Measurements from ENCODE around the gene GEMIN8.

The GEMIN8 gene

DNA sequence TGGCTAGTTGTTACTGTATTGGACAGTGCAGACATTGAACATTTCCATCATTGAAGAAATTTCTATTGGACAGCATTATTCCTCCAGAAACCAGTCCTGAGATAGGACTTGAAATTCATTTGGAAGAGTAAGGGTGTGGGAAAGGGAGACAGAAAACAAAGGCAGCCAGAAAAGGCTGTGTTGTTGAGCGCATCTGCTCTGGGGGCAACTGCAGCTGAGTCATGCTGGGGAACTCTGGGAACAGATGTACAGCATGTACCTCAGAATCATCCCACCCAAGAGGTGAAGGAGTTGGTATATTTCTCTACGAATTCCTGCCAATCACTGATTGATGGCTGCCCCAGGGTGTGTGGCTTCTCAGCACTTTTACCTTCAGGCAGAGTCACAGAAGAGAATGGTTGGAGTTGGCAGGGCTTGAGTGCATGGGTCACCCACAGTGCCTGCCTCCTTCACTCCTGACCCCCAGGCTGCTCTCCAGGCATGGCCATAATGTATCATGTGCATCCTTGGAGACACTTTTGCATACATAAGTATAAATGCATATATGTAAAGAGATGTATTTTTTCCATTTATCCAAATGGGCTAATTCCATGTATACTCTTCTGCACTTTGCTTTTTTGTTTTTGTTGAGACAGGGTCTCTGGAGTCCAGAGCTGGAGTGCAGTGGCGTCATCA lies 39.4 kb downstream of the GEMIN8 start:
- H3K4me3 ChIP-seq (ENCODE audit: low read length in 2 of 2): no peak overlapping the region
- no peak overlapping the region for H3K9ac ChIP-seq (ENCODE audit: low read length in 2 of 2)
- H3K9me3 ChIP-seq (ENCODE audit: control insufficient read depth in 2 of 2, low read length in 2 of 2): no peaks in the 10 kb centered on the region
- H3K4me1 ChIP-seq (ENCODE audit: control insufficient read depth, insufficient read depth, low read length): no peaks in the 10 kb centered on the region
- H3K27me3 ChIP-seq (ENCODE audit: control insufficient read depth in 1 of 2, insufficient read depth in 2 of 2, low read length in 2 of 2): peaks cover 0 to 10% of the 10 kb centered on the region in 2 donors
- H3K27ac ChIP-seq (ENCODE audit: low read length): no peak overlapping the region
- no peaks in the 10 kb centered on the region for H3K36me3 ChIP-seq (ENCODE audit: control insufficient read depth in 2 of 2, insufficient read depth in 2 of 2, low read length in 2 of 2)

DNA sequence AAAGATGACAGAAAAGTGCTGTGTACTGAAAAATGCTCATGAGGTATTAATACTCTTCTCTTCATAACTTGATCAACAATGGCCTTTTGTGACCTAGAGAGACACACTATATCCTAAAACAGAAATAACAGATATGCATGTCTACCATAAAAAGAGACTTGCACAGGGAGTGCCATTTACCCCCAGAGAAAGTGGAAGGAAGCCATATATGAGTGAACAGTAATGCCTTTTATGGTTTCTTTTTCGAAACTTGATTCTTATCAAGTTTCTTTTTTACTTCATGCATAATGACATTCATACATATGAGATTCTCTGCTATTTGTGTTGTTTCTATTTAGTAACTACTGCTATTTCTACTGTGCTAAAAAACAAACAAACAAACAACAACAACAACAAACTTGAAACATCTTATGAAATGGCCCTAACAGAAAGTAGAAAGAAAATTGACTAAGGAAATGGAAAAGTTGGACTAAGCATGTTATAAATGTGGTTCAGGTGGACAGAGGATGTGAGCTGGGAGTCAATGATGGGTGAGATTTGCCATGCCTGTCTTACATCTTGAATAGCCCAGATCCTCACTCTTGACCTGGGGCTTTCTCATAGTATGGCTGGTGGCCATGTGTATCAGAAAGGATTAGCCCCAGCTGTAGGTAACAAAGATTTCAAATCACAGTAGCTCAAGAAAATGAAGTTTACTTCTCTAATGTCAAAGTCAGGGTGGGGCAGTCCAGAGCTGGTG lies 43.8 kb downstream of the GEMIN8 start:
- peaks cover 0 to 8% of the 10 kb centered on the region in 2 donors for H3K27me3 ChIP-seq (ENCODE audit: control insufficient read depth in 1 of 2, insufficient read depth in 2 of 2, low read length in 2 of 2)

DNA sequence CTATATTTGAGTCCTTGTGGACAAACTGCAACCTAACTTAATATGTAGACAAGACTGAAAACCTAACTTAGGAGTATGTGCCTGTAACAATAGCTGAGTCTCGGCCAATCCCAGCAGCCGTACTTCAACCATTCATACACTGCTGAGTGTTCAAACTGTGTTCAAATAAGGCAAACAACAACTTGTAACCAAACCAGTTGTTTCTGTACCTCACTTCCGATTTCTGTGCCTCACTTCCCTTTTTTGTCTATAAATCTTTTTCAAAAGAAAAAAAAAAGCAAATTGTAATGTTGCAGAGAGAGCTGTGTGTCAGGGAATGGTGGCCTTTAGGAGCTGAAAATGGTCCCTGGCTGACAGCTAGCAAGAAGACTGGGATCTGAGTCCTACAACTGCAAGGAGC lies 46.0 kb downstream of the GEMIN8 start:
- Histone ChIP-seq H3K4me1 (ENCODE audit: control insufficient read depth, insufficient read depth, low read length) (no peaks in the 10 kb centered on the region), H3K27me3 (ENCODE audit: control insufficient read depth in 1 of 2, insufficient read depth in 2 of 2, low read length in 2 of 2) (peaks cover 0 to 6% of the 10 kb centered on the region in 2 donors), H3K4me3 (ENCODE audit: low read length in 2 of 2) (no peak overlapping the region), H3K9me3 (ENCODE audit: control insufficient read depth in 2 of 2, low read length in 2 of 2) (peaks cover 0 to 3% of the 10 kb centered on the region in 2 donors), H3K36me3 (ENCODE audit: control insufficient read depth in 2 of 2, insufficient read depth in 2 of 2, low read length in 2 of 2) (no peaks in the 10 kb centered on the region), H3K9ac (ENCODE audit: low read length in 2 of 2) (no peak overlapping the region), H3K27ac (ENCODE audit: low read length) (no peak overlapping the region)

More for the DNA sequence above, 43.8 kb downstream of the GEMIN8 start:
- Histone ChIP-seq H3K4me1 (ENCODE audit: control insufficient read depth, insufficient read depth, low read length) (no peaks in the 10 kb centered on the region), H3K4me3 (ENCODE audit: low read length in 2 of 2) (no peak overlapping the region), H3K27ac (ENCODE audit: low read length) (no peak overlapping the region), H3K9me3 (ENCODE audit: control insufficient read depth in 2 of 2, low read length in 2 of 2) (peaks cover 0 to 3% of the 10 kb centered on the region in 2 donors), H3K36me3 (ENCODE audit: control insufficient read depth in 2 of 2, insufficient read depth in 2 of 2, low read length in 2 of 2) (no peaks in the 10 kb centered on the region), H3K9ac (ENCODE audit: low read length in 2 of 2) (no peak overlapping the region)

- Histone ChIP-seq H3K4me3 (ENCODE audit: low read length in 2 of 2) (no peak overlapping the region), H3K36me3 (ENCODE audit: control insufficient read depth in 2 of 2, insufficient read depth in 2 of 2, low read length in 2 of 2) (no peaks in the 10 kb centered on the region), H3K27ac (ENCODE audit: low read length) (no peak overlapping the region), H3K4me1 (ENCODE audit: control insufficient read depth, insufficient read depth, low read length) (no peaks in the 10 kb centered on the region), H3K9ac (ENCODE audit: low read length in 2 of 2) (no peak overlapping the region), H3K9me3 (ENCODE audit: control insufficient read depth in 2 of 2, low read length in 2 of 2) (no peaks in the 10 kb centered on the region), H3K27me3 (ENCODE audit: control insufficient read depth in 1 of 2, insufficient read depth in 2 of 2, low read length in 2 of 2) (peaks cover 0 to 4% of the 10 kb centered on the region in 2 donors)
Measured at GRCh38 chrX:13968198-13968597, 61.5 kb downstream of the GEMIN8 start.

GRCh38 chrX:13967636-13968035 lies 62.1 kb downstream of the GEMIN8 start:
- no peak overlapping the region for H3K27ac ChIP-seq (ENCODE audit: low read length)
- H3K27me3 ChIP-seq (ENCODE audit: control insufficient read depth in 1 of 2, insufficient read depth in 2 of 2, low read length in 2 of 2): peaks cover 0 to 4% of the 10 kb centered on the region in 2 donors
- no peaks in the 10 kb centered on the region for H3K4me1 ChIP-seq (ENCODE audit: control insufficient read depth, insufficient read depth, low read length)
- H3K9ac ChIP-seq (ENCODE audit: low read length in 2 of 2): no peak overlapping the region
- no peaks in the 10 kb centered on the region for H3K36me3 ChIP-seq (ENCODE audit: control insufficient read depth in 2 of 2, insufficient read depth in 2 of 2, low read length in 2 of 2)
- H3K9me3 ChIP-seq (ENCODE audit: control insufficient read depth in 2 of 2, low read length in 2 of 2): no peaks in the 10 kb centered on the region
- no peak overlapping the region for H3K4me3 ChIP-seq (ENCODE audit: low read length in 2 of 2)

DNA sequence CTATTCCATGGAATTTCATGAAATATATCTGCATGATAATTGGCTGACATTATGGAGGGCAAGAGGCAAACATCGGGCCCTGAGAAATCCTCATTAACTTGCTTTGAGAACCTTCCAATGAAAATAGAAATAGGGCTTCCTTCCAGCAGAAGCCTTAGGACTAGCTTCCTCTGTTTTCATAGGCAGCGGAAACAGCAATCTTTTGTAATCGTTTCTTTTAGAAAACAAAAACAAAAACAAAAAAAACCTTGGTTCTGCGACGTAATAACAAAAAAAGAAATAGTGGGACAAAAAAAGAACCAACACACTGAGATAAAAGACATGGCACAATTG lies 62.9 kb downstream of the GEMIN8 start:
- no peak overlapping the region for H3K4me3 ChIP-seq (ENCODE audit: low read length in 2 of 2)
- H3K27ac ChIP-seq (ENCODE audit: low read length): no peak overlapping the region
- peaks cover 0 to 4% of the 10 kb centered on the region in 2 donors for H3K27me3 ChIP-seq (ENCODE audit: control insufficient read depth in 1 of 2, insufficient read depth in 2 of 2, low read length in 2 of 2)
- no peaks in the 10 kb centered on the region for H3K4me1 ChIP-seq (ENCODE audit: control insufficient read depth, insufficient read depth, low read length)
- no peak overlapping the region for H3K9ac ChIP-seq (ENCODE audit: low read length in 2 of 2)
- no peaks in the 10 kb centered on the region for H3K36me3 ChIP-seq (ENCODE audit: control insufficient read depth in 2 of 2, insufficient read depth in 2 of 2, low read length in 2 of 2)
- no peaks in the 10 kb centered on the region for H3K9me3 ChIP-seq (ENCODE audit: control insufficient read depth in 2 of 2, low read length in 2 of 2)

- Histone ChIP-seq H3K27ac (ENCODE audit: low read length) (no peak overlapping the region), H3K9me3 (ENCODE audit: control insufficient read depth in 2 of 2, low read length in 2 of 2) (no peaks in the 10 kb centered on the region), H3K4me1 (ENCODE audit: control insufficient read depth, insufficient read depth, low read length) (no peaks in the 10 kb centered on the region), H3K27me3 (ENCODE audit: control insufficient read depth in 1 of 2, insufficient read depth in 2 of 2, low read length in 2 of 2) (peaks cover 0 to 4% of the 10 kb centered on the region in 2 donors), H3K9ac (ENCODE audit: low read length in 2 of 2) (no peak overlapping the region), H3K36me3 (ENCODE audit: control insufficient read depth in 2 of 2, insufficient read depth in 2 of 2, low read length in 2 of 2) (no peaks in the 10 kb centered on the region), H3K4me3 (ENCODE audit: low read length in 2 of 2) (no peak overlapping the region)
Measured at GRCh38 chrX:13966071-13966792, 63.5 kb downstream of the GEMIN8 start.

GRCh38 chrX:13965531-13965930 lies 64.2 kb downstream of the GEMIN8 start:
- Histone ChIP-seq H3K9ac (ENCODE audit: low read length in 2 of 2) (no peak overlapping the region), H3K4me3 (ENCODE audit: low read length in 2 of 2) (no peak overlapping the region), H3K4me1 (ENCODE audit: control insufficient read depth, insufficient read depth, low read length) (no peaks in the 10 kb centered on the region), H3K9me3 (ENCODE audit: control insufficient read depth in 2 of 2, low read length in 2 of 2) (no peaks in the 10 kb centered on the region), H3K27ac (ENCODE audit: low read length) (no peak overlapping the region), H3K27me3 (ENCODE audit: control insufficient read depth in 1 of 2, insufficient read depth in 2 of 2, low read length in 2 of 2) (peaks cover 0 to 4% of the 10 kb centered on the region in 2 donors), H3K36me3 (ENCODE audit: control insufficient read depth in 2 of 2, insufficient read depth in 2 of 2, low read length in 2 of 2) (no peaks in the 10 kb centered on the region)

- no peak overlapping the region for H3K4me3 ChIP-seq (ENCODE audit: low read length in 2 of 2)
- no peaks in the 10 kb centered on the region for H3K36me3 ChIP-seq (ENCODE audit: control insufficient read depth in 2 of 2, insufficient read depth in 2 of 2, low read length in 2 of 2)
- H3K27ac ChIP-seq (ENCODE audit: low read length): no peak overlapping the region
- no peak overlapping the region for H3K9ac ChIP-seq (ENCODE audit: low read length in 2 of 2)
- no peaks in the 10 kb centered on the region for H3K4me1 ChIP-seq (ENCODE audit: control insufficient read depth, insufficient read depth, low read length)
- peaks cover 0 to 10% of the 10 kb centered on the region in 2 donors for H3K27me3 ChIP-seq (ENCODE audit: control insufficient read depth in 1 of 2, insufficient read depth in 2 of 2, low read length in 2 of 2)
- H3K9me3 ChIP-seq (ENCODE audit: control insufficient read depth in 2 of 2, low read length in 2 of 2): no peaks in the 10 kb centered on the region
Measured at GRCh38 chrX:13956998-13957397, 72.7 kb downstream of the GEMIN8 start.
